Skeletal muscle tissue (tissue), 4 donors: Measurements from ENCODE around the gene SERPINB10. TPM values are rescaled to one million over a fixed set of nuclear protein-coding genes. Genes with fewer than 3 reads are reported as not detected.
A peak's percentile ranks its signal among the peaks of the same experiment; 100 is the strongest.
"Not testable (repeated sequence)": the region's sequence is repeated elsewhere in the genome, so short reads cannot be mapped to it uniquely, and the experiment has no call there.

Source experiments
- H3K27ac ChIP-seq: one replicate; pipeline ENCODE4 v1.7.0; 2013; ENCODE audit warnings: mild to moderate bottlenecking, low read depth, low read length, inconsistent platforms
- H3K27me3 ChIP-seq, 3 donors: one replicate each; pipeline ENCODE4 v1.7.0; 2013; ENCODE audit warnings: low read length in 3 of 3; ENCODE audit not compliant: control insufficient read depth in 3 of 3, insufficient read depth in 3 of 3
- H3K36me3 ChIP-seq, 3 donors: one replicate each; pipeline ENCODE4 v1.7.0; 2013; ENCODE audit warnings: low read length in 3 of 3; ENCODE audit not compliant: control insufficient read depth in 3 of 3, insufficient read depth in 3 of 3
- H3K4me1 ChIP-seq, 3 donors: one replicate each; pipeline ENCODE4 v1.7.0; 2013; ENCODE audit warnings: low read length in 3 of 3, mild to moderate bottlenecking in 3 of 3; ENCODE audit not compliant: control insufficient read depth in 3 of 3, insufficient read depth in 3 of 3
- H3K4me3 ChIP-seq, 3 donors: one replicate each; pipeline ENCODE4 v1.7.0; 2013; ENCODE audit warnings: low read length in 3 of 3
- H3K9ac ChIP-seq, 3 donors: one replicate each; pipeline ENCODE4 v1.7.0; 2013; ENCODE audit warnings: low read length in 3 of 3, mild to moderate bottlenecking in 3 of 3, moderate library complexity in 2 of 3, low read depth in 1 of 3
- H3K9me3 ChIP-seq, 3 donors: one replicate each; pipeline ENCODE4 v1.7.0; 2013; ENCODE audit warnings: low read length in 3 of 3; ENCODE audit not compliant: control insufficient read depth in 3 of 3
- total RNA-seq: library from RNA; depleted of rRNA; stranded (reverse); fragments of >200 nt; gene quantifications from one replicate; pipeline ENCODE4 v1.2.3, GENCODE V29; 2014
- donor health status: Osteomylitis.

SERPINB10 gene
- total RNA-seq, 1 donor from 2014 or later = 1.0 TPM

GRCh38 chr18:63908858-63909257, 1.1 kb downstream of the SERPINB10 start:
- Histone ChIP-seq H3K36me3 (no peaks in the 10 kb centered on the region), H3K9ac (no peak overlapping the region), H3K27ac (no peak overlapping the region), H3K4me1 (no peaks in the 10 kb centered on the region), H3K4me3 (no peak overlapping the region), H3K27me3 (no peaks in the 10 kb centered on the region), H3K9me3 (no peaks in the 10 kb centered on the region)

- H3K27ac ChIP-seq = no peak overlapping the region
Observed at GRCh38 chr18:63909870-63910269, 2.1 kb downstream of the SERPINB10 start.

DNA sequence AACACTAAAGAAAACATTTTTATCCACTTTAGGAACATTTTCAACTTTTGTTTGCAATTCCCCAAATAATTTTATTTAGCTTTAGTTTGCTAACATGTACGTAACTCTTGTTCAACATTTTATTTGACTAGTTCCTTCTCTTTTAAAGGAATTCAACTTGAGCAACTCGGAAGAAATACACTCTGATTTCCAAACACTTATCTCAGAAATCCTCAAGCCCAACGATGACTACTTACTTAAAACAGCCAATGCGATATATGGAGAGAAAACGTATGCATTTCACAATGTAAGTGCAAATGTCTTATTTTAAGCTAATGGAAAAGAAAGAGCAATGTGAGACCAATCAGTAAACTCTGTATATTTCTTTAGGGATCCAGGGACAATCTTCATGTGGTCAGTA, 10.1 kb downstream of the SERPINB10 start:
- no peaks in the 10 kb centered on the region for H3K27me3 ChIP-seq
- H3K9me3 ChIP-seq = no peaks in the 10 kb centered on the region
- no peak overlapping the region for H3K27ac ChIP-seq
- no peak overlapping the region for H3K4me3 ChIP-seq
- no peak overlapping the region for H3K9ac ChIP-seq
- H3K36me3 ChIP-seq = no peaks in the 10 kb centered on the region
- no peaks in the 10 kb centered on the region for H3K4me1 ChIP-seq

More at GRCh38 chr18:63909870-63910269, 2.1 kb downstream of the SERPINB10 start:
- Histone ChIP-seq H3K36me3 (no peaks in the 10 kb centered on the region), H3K9me3 (no peaks in the 10 kb centered on the region), H3K4me3 (no peak overlapping the region), H3K9ac (no peak overlapping the region), H3K4me1 (no peaks in the 10 kb centered on the region), H3K27me3 (no peaks in the 10 kb centered on the region)

GRCh38 chr18:63922049-63922448, 14.3 kb downstream of the SERPINB10 start:
- Histone ChIP-seq H3K36me3 (no peaks in the 10 kb centered on the region), H3K9ac (no peak overlapping the region), H3K4me3 (no peak overlapping the region), H3K27me3 (peaks cover 0 to 2% (median 0%) of the 10 kb centered on the region in 3 donors), H3K9me3 (no peaks in the 10 kb centered on the region), H3K4me1 (no peaks in the 10 kb centered on the region), H3K27ac (no peak overlapping the region)

- H3K9me3 ChIP-seq = no peaks in the 10 kb centered on the region
- no peak overlapping the region for H3K9ac ChIP-seq
- no peak overlapping the region for H3K27ac ChIP-seq
- H3K36me3 ChIP-seq = no peaks in the 10 kb centered on the region
- H3K4me3 ChIP-seq = no peak overlapping the region
- peaks cover 0 to 2% (median 0%) of the 10 kb centered on the region in 3 donors for H3K27me3 ChIP-seq
- H3K4me1 ChIP-seq = no peaks in the 10 kb centered on the region
Observed at GRCh38 chr18:63924551-63924950, 16.8 kb downstream of the SERPINB10 start.

GRCh38 chr18:63928331-63928730, 20.6 kb downstream of the SERPINB10 start:
- Histone ChIP-seq H3K9me3 (no peaks in the 10 kb centered on the region), H3K4me1 (no peaks in the 10 kb centered on the region), H3K4me3 (no peak overlapping the region), H3K27me3 (peaks cover 0 to 2% (median 0%) of the 10 kb centered on the region in 3 donors), H3K27ac (no peak overlapping the region), H3K9ac (no peak overlapping the region), H3K36me3 (no peaks in the 10 kb centered on the region)

- H3K9ac ChIP-seq, H3K36me3 ChIP-seq, H3K27ac ChIP-seq, H3K4me3 ChIP-seq, H3K4me1 ChIP-seq, H3K9me3 ChIP-seq, H3K27me3 ChIP-seq: not testable (repeated sequence)
Observed at GRCh38 chr18:63929369-63929768, 21.6 kb downstream of the SERPINB10 start.

GRCh38 chr18:63930773-63931354, 23.1 kb downstream of the SERPINB10 start:
- Histone ChIP-seq H3K4me1 (no peaks in the 10 kb centered on the region), H3K27me3 (peaks cover 0 to 4% (median 0%) of the 10 kb centered on the region in 3 donors), H3K9me3 (no peaks in the 10 kb centered on the region), H3K36me3 (no peaks in the 10 kb centered on the region), H3K4me3 (no peak overlapping the region), H3K27ac (no peak overlapping the region), H3K9ac (no peak overlapping the region)

DNA sequence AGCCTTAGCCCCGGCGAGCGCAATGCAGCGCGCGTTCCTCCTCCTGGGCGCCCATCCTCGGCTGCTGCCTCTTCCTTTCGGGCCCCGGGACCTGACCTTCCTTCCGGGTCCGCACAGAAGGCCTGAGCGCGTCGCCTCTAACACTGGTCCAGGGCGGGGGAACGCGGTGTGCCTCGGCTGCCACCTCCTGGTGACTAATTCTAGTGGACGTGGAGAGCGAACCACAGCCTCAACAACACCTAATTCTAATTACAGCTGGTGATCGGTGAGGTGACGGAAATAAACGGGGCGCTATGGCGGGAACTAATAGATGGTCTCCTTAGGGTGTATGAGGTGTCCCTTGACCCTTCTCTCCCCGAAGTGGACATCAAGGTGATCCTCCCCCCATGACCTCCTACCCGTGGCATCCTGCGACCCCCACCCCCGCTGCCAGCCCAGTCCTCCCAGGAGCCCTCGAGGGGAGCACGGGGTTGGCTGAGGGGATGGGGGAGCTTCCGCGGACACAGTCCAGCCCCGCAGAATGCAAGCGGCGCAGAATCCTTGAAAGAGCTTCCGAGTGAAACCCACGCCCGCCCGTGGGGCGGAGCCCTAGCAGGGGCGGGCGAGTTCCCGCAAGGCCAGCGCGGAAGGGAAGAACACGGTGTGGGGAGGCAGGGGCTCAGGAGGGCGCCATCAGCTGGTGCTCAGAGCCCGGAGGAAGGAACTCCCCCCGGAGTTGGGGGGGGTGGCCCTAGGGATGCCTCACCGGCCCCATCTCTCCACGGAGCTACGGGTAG, 28.6 kb downstream of the SERPINB10 start:
- Histone ChIP-seq H3K27ac (no peak overlapping the region), H3K9me3 (no peaks in the 10 kb centered on the region), H3K27me3 (peaks cover 9 to 15% (median 10%) of the 10 kb centered on the region in 3 donors), H3K4me3 (peak overlapping the region; percentile 34 to 61 (median 52)), H3K4me1 (peaks cover 0 to 10% (median 5%) of the 10 kb centered on the region in 3 donors), H3K36me3 (no peaks in the 10 kb centered on the region), H3K9ac (peak overlapping the region in 2 of 3 donors; percentile 26 to 40)

DNA sequence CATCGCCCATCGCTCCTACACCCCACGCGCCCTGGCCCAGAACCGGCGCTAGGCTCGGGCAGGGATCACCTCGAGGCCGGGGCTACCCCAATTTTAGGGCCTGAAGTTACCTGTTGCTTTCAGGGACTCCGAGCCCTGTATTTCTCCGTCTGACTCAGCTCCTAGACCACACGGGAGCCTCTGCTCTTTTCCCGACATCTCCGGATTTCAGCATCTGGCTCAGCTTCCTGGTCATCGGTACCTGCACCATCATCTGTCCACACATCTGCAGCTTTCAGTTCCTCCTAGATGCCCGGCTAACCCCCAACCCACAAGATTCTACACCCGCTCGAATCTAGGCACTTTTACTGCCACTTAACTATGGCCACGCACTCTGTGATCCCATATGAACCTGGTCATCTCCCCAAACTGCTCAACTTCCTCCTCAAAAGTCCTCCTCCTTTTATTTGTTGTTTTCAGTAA, 29.2 kb downstream of the SERPINB10 start:
- Histone ChIP-seq H3K9ac (peak overlapping the region in 1 of 3 donors; percentile 40), H3K27me3 (peaks cover 9 to 15% (median 10%) of the 10 kb centered on the region in 3 donors), H3K4me1 (peaks cover 0 to 10% (median 5%) of the 10 kb centered on the region in 3 donors), H3K4me3 (peak overlapping the region in 2 of 3 donors; percentile 23 to 34), H3K36me3 (no peaks in the 10 kb centered on the region), H3K9me3 (no peaks in the 10 kb centered on the region), H3K27ac (no peak overlapping the region)
